Colon (tissue), 2 donors: Measurements from ENCODE around the gene REV3L.
"Not testable (repeated sequence)": the region's sequence is repeated elsewhere in the genome, so short reads cannot be mapped to it uniquely, and the experiment has no call there.

Experiments
- FAIRE-seq: peaks from 2 replicates; lab custom pipeline; 2012; peaks lifted over from hg19 to GRCh38; lab: Jason Lieb, UNC
- donor health status: control.
- donor health status: control.

Gene REV3L

DNA sequence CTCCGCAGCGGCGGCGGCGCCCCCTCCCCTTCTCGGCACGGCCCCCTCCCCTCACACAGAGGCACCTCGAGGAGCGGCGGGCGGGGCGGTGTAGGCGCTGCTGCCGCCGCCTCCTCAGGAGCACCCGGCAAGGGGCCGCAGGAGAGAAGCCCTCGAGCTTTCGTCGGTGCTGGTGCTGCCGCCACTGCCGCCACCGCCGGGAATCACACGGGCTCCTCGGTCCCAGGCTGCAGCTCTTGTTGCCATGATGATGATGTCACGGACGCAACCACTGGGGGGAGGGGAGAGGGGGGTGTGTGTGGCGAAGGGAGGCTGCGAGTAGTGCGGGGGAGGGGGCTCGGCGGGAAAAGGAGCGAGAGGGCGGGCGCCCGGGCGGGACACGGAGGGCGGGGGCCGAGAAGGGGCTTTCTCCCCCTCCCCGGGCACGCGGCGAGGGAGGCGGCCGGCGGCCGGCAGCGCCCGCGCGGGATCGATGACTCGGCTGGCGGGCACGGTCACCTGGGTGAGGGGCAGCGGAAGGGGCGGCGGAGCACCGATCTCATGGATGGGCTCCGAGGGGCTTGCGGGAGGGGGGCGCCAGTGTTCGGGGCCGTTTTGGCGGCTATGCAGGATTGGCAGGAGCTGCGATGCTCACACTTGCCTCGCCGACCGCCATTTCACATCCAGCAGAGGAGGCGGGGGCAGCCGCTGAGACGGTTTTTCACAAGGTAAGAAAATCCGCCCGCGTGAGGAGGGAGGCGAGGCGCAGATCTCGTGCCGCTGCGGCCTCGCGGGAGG is at the start of gene REV3L:
Gene REV3L, minus strand, starts transcription at position 260 of the 777 bp plus-strand sequence. CDS start 330 bp downstream, outside the sequence.
- FAIRE-seq, result no peak

DNA sequence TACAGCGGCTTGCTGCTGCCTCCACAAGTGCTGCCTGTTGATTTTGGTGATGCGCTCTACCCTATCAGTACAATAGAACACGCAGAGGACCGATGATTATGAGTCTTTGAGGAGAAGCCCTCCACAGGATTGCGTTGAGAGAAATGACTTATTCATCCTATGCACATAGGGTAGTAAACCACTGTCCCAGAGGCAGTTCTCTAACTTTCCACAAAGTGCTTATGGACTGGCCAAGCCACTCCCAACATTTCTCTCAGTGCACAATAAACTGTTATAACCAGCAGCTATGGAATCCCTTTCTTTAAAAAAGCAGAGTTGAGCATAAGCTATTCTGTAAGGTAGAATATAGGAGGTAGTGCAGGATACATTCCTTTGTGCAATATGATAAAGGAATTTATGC is 48.2 kb upstream of the REV3L start:
- FAIRE-seq, result no peak

DNA sequence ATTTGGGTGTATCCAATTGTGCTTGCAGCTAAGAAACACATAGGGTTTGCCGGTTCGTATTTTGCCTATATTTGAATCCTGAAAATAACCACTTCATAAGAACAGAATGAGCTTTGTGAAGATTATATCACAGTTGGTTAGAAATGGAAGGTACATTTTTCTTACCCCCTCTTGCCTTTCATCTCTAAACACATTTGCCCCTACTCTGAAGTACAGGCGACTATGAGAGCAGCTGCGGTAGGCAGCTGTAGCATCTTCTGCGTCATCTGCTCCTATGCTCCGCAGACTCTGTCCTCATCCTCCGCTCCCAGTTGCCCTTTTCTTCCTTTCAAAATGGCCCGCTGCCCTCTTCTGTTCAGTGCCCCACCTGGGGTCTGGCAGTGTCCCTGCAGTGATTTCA is 47.6 kb upstream of the REV3L start:
- no peak for FAIRE-seq

DNA sequence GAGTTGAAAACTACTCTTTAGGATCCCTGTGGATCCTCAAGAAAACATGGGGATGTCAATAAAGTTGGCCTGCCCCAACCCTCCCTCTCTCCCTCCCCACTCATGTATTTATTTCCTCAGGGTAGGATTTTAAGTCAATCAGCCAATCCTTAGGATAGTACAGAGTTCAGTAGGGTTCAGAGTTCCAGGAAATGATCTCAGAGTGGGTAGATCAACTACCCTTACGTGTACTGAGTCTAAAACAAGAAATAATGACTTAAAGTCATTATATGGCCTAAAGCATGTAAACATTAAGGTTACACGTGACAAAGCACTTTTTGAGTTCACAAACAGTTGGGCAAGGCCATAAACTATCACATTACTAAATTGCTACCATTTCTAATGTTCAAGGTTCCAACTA is 47.2 kb upstream of the REV3L start:
- FAIRE-seq, result no peak

GRCh38 chr6:111527367-111527766 is 44.3 kb upstream of the REV3L start:
- FAIRE-seq, result no peak

DNA sequence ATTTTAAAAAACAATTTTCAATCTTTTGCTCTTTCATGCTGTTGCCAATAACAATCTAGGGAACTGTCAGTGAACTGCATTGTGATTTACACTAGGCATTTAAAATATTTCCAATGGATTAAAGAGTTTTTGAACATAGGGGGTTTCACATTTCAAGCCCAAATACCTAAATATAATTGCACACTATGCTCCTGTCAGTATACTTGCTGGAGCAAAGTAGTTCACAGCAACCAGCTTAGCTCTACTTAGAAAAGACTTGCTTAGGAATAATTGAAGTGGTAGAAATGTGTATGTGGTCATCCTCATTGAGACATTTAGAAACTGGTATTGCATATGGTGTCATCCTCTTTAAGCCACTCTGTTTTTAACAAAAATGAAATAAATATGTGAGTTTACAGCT is 41.7 kb upstream of the REV3L start:
- FAIRE-seq, result no peak

DNA sequence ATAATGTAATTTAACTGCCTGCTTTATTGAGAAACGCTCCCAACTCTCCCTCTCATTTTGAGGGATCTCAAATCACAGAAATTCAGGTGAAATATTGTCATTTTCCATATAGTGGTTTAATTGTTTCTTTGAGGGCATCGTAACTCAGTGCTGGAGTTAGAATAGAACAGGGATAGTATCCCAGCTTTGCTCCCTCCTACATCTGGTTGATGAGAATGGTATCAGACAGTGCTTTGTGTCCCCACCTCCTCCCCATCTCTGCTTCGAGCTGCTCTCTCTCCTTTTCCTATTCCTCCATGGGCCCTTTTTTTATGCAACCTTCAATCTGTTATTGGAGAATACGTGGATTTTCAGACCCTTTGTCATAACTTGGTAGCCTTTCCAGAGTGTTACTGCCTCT is 41.2 kb upstream of the REV3L start:
- FAIRE-seq, result no peak

DNA sequence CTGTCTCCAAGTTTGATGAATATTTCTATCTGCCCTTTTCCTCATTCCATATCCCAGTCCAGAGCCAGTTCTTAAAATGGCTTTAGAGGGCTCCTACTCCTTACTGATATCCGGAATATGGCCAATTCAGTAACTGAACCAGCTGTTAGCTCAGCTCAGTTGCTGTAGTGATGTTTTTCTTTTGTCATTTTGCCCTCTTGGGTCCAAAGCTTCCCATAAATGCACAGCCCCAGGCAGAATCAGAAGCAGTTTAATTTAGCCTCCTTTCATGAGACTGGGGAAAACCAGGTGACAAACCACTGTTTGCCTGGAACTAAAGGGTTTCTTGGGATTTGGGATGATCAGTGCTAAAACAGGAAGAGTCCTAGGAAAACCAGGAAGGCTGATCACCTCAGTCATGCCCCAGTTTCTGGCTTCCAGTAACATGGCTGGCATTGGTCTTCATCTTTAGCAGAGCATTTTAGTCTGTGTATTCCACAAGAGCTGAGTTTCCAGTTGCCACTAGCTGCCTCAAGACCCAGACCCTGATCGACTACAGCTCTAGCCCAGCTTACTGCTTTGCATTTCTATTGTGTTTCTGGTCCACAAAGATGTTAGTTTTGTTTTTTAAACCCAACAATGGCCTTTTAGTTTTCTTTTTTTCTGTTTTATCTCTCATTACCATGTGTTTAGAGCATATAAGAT is 40.6 kb upstream of the REV3L start:
- FAIRE-seq, result no peak

DNA sequence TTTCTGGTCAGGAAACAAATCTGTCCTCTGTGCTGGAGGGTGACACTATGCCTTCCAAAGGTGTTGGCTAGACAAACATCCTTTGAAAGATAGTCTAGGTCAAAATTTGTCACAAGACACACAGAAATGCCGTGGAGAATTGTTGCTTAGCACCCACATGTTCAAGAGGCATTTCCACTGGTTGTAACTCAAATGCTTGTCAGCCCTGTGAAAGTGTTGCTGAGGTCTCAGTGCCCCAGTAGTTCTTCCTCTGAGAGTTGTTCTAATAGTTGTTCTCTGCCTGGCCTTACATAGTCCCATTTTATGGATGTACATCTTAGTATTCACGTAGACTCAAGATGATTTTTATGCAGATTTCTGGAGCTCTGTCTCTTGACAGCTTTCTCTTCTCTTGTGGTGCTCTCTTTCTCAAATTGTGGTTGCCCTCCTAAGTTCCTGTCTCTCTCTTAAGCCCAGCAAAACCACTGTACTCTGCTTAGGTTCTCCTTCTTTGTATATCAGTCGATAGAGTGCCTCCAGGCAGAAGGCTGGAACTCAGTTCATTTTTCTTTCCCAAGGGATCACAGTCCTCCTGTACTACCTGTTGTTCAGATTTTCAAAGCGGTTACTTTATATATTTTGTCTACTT is 39.5 kb upstream of the REV3L start:
- no peak for FAIRE-seq

DNA sequence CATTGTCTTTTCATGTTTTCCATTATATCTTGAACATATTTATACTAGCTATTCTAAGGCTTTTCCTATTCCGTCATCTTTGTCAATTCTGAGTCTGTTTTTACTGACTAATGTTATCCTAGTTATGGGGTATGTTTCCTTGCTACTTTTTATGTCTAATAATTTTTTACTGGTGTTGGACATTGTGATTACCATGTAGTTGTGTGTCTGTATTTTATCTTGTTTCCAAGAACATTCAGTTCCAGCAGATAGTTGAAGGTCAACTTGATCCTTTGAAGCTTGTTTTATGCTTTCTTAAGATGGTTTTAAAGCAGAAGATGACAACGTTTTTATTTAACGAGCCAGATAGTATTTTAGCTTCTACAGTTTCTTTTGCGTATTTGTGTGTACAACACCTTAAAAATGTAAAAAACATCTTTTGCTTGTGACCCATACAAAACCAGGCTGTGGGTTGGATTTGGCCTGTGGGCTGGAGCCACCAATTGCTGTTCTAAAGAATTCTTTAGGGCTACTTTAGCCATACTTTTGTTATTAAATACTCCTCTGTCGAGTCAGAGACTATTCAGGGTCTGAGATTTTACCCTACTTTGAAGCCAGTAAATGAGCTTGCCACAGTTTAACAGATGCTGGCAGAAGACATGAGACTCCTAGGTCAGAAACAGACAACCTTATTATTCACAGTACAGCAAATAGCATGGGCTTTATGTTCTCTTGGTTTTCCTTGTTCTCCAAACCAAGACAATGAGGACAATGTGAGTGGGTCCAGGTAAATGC is 38.7 kb upstream of the REV3L start:
- no peak for FAIRE-seq

DNA sequence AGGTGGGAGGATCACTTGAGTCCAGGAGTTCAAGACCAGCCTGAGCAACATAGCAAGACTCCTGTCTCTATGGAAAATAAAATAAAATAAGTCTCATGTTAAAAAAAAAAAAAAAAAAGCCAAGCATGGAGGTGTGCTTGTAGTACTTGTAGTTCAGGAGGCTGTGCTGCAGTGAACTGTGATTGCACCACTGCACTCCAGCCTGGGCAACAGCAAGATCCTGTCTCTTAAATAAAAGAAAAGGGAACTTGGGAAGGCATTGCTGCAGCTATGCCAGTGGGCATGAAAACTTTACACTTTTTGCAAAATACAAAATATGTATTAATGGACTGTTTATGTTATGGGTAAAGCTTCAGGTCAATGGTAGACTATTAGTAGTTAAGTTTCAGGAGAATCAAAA is 37.5 kb upstream of the REV3L start:
- FAIRE-seq, result no peak

- no peak for FAIRE-seq
Observed at GRCh38 chr6:111517965-111518364, 34.9 kb upstream of the REV3L start.

- FAIRE-seq, result no peak
Observed at GRCh38 chr6:111515259-111515658, 32.2 kb upstream of the REV3L start.

DNA sequence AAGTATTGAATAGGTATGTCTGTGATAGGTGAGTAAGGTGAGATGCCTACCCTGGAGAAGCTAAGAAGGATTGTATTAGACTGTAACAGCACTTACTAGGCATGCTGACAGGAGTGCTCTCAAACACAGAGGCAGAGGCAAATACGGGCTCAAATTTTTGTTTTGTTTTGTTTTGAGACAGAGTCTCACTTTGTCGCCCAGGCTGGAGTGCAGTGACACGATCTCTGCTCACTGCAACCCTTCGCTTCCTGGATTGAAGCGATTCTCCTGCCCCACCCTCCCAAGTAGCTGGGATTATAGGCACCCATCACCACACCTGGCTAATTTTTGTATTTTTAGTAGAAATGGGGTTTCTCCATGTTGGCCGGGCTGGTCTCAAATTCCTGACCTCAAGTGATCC is 31.5 kb upstream of the REV3L start:
- not testable (repeated sequence) for FAIRE-seq

- FAIRE-seq, result not testable (repeated sequence)
Observed at GRCh38 chr6:111507219-111507618, 24.2 kb upstream of the REV3L start.

- not testable (repeated sequence) for FAIRE-seq
Observed at GRCh38 chr6:111505498-111505897, 22.5 kb upstream of the REV3L start.

DNA sequence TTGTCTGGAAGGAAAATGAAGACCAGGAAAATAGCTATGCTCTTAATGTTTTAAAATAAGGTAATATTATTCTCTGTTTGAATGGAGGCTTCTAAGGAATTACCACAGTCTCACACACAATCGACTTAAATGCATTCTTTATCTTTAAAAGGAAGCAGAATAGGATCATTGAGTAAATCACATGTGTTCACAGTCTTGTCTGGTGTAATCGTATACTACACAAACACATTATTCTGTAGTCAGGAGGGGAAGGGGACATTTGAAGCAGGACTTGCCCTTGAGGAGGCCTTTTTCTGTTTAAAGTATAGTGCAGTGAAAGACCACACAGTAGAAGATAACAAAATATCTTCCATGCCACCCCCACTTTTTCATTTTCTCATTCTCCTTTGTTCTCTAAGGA is 20.6 kb upstream of the REV3L start:
- FAIRE-seq, result no peak

- FAIRE-seq, result no peak
Observed at GRCh38 chr6:111503194-111503593, 20.2 kb upstream of the REV3L start.

DNA sequence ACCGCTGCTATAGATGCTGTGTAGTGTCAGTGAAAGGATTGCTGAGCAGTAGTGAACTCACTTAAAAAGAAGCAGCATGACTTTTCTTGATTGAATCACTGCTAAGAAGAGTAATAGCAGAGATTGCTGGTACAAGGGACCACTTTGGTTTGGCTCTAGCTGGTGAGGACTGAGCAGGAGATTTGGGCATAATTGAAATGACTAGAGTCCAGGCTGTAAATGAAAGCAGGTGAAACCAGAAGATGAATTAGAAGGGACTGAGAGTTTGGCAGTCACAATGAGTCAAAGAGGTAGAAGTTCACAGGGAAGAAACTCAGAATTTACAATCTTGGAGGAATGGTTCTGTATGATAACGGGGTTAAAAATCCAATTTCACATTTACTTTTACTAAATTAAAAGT is 19.1 kb upstream of the REV3L start:
- FAIRE-seq, result no peak

DNA sequence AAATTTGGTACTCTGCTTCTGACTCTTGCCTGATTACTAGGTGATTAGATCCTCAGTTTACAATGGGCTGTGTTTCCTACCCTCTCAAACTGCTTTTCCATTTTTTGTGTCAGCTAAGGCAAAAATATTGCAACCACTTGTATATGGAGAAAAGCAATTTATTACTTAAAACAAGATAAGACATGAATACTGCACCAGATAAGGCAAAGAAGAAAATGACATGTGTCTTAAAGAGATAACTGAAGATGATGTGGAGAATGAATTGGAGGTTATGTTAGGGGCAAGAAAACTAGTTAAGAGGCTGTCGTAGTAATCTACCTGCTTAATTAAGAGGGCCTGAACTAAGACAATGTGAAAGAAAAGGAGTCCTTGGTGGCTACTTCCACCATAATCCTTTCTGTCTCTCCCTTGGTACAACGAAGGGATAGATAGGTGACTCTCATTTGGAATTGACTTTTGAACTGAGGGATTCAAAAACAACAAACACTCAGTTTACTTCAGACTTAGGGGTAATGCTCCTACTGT is 16.3 kb upstream of the REV3L start:
- no peak for FAIRE-seq

DNA sequence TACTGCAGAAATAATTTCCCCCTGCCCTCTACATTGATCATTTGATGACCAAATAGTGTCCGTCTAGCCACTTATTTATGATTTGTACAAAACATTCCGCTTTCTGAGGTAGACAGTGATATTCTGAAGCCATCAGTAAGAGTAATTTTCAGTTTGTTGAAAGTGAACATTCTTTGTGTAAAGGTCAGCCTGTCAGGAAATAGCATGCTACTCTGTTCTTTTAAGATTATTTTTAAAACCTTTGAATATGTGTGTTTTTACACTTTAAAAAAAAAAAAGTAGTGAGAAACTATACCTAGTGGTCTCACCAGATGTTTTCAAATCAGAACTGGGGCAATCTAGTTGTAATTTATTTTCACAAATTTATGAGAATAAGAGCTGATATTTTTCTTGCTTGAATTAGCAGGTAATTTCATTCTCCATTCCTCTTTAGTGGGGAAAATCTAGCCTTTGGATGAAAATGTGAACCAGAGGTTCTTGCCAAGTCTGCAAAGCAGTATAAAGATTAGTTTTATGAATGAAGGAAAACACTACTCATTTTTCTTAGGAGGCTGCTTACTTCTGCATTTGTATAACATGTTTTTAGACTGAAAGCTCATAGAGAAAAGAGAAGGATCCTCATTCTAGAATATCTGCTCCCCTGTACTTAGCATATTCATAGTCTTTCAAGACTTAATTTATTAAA is 12.1 kb upstream of the REV3L start:
- no peak for FAIRE-seq

GRCh38 chr6:111492499-111492898 is 9.5 kb upstream of the REV3L start:
- FAIRE-seq, result no peak
